Measurements from ENCODE around the gene LMX1B. TPM values are rescaled to one million over a fixed set of nuclear protein-coding genes. Genes with fewer than 3 reads are reported as not detected.
"Not testable (repeated sequence)": the region's sequence is repeated elsewhere in the genome, so short reads cannot be mapped to it uniquely, and the experiment has no call there.

Gene LMX1B
- total RNA-seq (ENCODE audit: insufficient read depth, low replicate concordance): not detected

GRCh38 chr9:126613651-126614050 lies at the start of gene LMX1B:
TSS of gene LMX1B (plus strand) at chr9:126613928. CDS start at chr9:126614450, 522 bp downstream.
- no peak for DNase-seq (ENCODE audit: low spot score)

GRCh38 chr9:126564128-126564527 lies 49.6 kb upstream of the LMX1B start:
- DNase-seq (ENCODE audit: low spot score): no peak

- no peak for DNase-seq (ENCODE audit: low spot score)
Measured at GRCh38 chr9:126564716-126565115, 49.0 kb upstream of the LMX1B start.

GRCh38 chr9:126565336-126566128 lies 48.2 kb upstream of the LMX1B start:
- DNase-seq (ENCODE audit: low spot score): no peak

- DNase-seq (ENCODE audit: low spot score): peak; percentile 15
Measured at GRCh38 chr9:126569036-126569435, 44.7 kb upstream of the LMX1B start.

GRCh38 chr9:126578029-126578428 lies 35.7 kb upstream of the LMX1B start:
- no peak for DNase-seq (ENCODE audit: low spot score)

- not testable (repeated sequence) for DNase-seq (ENCODE audit: low spot score)
Measured at GRCh38 chr9:126580319-126580718, 33.4 kb upstream of the LMX1B start.

- no peak for DNase-seq (ENCODE audit: low spot score)
Measured at GRCh38 chr9:126581893-126582292, 31.8 kb upstream of the LMX1B start.

- DNase-seq (ENCODE audit: low spot score): no peak
Measured at GRCh38 chr9:126582427-126582826, 31.3 kb upstream of the LMX1B start.

GRCh38 chr9:126583144-126583760 lies 30.5 kb upstream of the LMX1B start:
- DNase-seq (ENCODE audit: low spot score): no peak

- DNase-seq (ENCODE audit: low spot score): no peak
Measured at GRCh38 chr9:126584611-126585010, 29.1 kb upstream of the LMX1B start.

- no peak for DNase-seq (ENCODE audit: low spot score)
Measured at GRCh38 chr9:126586236-126586635, 27.5 kb upstream of the LMX1B start.

GRCh38 chr9:126587187-126588185 lies 26.2 kb upstream of the LMX1B start:
- DNase-seq (ENCODE audit: low spot score): peak; percentile 47

GRCh38 chr9:126588491-126589168 lies 25.1 kb upstream of the LMX1B start:
- no peak for DNase-seq (ENCODE audit: low spot score)

- DNase-seq (ENCODE audit: low spot score): no peak
Measured at GRCh38 chr9:126589349-126589748, 24.4 kb upstream of the LMX1B start.

- no peak for DNase-seq (ENCODE audit: low spot score)
Measured at GRCh38 chr9:126591083-126591482, 22.6 kb upstream of the LMX1B start.

- no peak for DNase-seq (ENCODE audit: low spot score)
Measured at GRCh38 chr9:126591922-126592321, 21.8 kb upstream of the LMX1B start.

GRCh38 chr9:126592461-126592860 lies 21.3 kb upstream of the LMX1B start:
- DNase-seq (ENCODE audit: low spot score): peak; percentile 38

- no peak for DNase-seq (ENCODE audit: low spot score)
Measured at GRCh38 chr9:126595982-126596381, 17.7 kb upstream of the LMX1B start.

- DNase-seq (ENCODE audit: low spot score): no peak
Measured at GRCh38 chr9:126599047-126599650, 14.6 kb upstream of the LMX1B start.

Data from umbilical cord (tissue), 2 donors.